ENCODE measurements around the gene ZNF598. TPM values are rescaled to one million over a fixed set of nuclear protein-coding genes. Genes with fewer than 3 reads are reported as not detected.

Gene ZNF598
- total and polyA plus RNA-seq, 2 of the 13 experiments (the other 11 are each of a cell fraction or from before 2014, with no cell fraction given) = 13.5 to 14.2 TPM

DNA sequence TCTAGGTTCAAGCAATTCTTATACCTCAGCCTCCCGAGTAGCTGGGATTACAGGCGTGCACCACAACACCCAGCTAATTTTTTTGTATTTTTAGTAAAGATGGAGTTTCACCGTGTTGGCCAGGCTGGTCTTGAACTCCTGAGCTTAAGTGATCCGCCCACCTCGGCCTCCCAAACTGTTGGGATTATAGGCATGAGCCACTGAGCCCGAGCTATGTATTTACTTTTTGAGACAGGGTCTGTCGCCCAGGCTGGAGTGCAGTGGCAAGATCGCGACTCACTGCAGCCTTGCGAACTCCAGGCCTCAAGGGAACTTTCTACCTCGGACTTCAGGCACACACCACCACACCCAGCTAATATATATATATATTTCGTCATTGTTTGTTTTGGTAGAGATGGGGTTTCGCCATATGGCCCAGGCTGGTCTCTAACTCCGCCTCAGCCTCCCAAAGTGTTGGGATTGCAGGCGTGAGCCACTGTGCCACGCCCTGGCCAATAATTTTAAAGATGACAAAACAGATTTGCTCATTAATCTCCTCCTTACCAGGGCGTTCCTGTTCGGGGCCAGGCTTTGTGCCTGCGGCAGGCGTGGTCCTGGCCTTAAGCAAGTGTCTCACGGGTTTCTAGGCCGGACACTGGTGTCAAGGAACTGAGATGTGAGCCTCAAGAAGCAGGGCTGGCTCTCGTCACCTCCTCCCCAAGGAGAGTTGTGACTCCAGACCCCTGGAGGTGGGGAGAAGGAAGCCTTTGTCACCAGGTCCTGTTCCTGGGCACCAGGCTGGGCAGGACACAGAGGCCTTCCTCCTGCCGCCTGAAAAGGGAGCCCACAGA is 5.7 kb upstream of the ZNF598 start (continued):
- no peak for TF ChIP-seq GRHL1 (CRISPR knock-in tag; conservative IDR thresholded peaks at IDR 0.05)
- TF ChIP-seq ZXDC (CRISPR knock-in tag; IDR thresholded peaks at IDR 0.05) = no peak
- TF ChIP-seq NFYB (CRISPR knock-in tag; IDR thresholded peaks at IDR 0.05) = no peak
- TF ChIP-seq FOSL1 (CRISPR knock-in tag; IDR thresholded peaks at IDR 0.05; ENCODE audit: borderline replicate concordance) = no peak
- no peak for TF ChIP-seq KLF15 (CRISPR knock-in tag; IDR thresholded peaks at IDR 0.05; ENCODE audit: borderline replicate concordance)
- TF ChIP-seq ZSCAN31 (CRISPR knock-in tag; IDR thresholded peaks at IDR 0.05; ENCODE audit: low read depth) = no peak; the same call in 1 of the 2 replicates
- no peak for TF ChIP-seq MAZ (IDR thresholded peaks at IDR 0.05; ENCODE audit: borderline replicate concordance, low read depth, low read length)
- TF ChIP-seq MAZ (CRISPR knock-in tag; IDR thresholded peaks at IDR 0.05; ENCODE audit: low read depth) = no peak
- no peak for TF ChIP-seq ZNF841 (CRISPR knock-in tag; IDR thresholded peaks at IDR 0.05; ENCODE audit: borderline replicate concordance)
- no peak for TF ChIP-seq SYNCRIP (IDR thresholded peaks at IDR 0.05; ENCODE audit: insufficient read depth, low read depth, low read length)
- TF ChIP-seq HOXD1 (CRISPR knock-in tag; IDR thresholded peaks at IDR 0.05) = no peak
- TF ChIP-seq ZNF510 (CRISPR knock-in tag; IDR thresholded peaks at IDR 0.05; ENCODE audit: low read depth) = no peak
- no peak for TF ChIP-seq ZSCAN20 (CRISPR knock-in tag; IDR thresholded peaks at IDR 0.05; ENCODE audit: borderline replicate concordance)
- no peak; the same call in 1 of the 2 replicates for TF ChIP-seq MED1 (CRISPR knock-in tag; IDR thresholded peaks at IDR 0.05)
- TF ChIP-seq ZNF788 (CRISPR knock-in tag; IDR thresholded peaks at IDR 0.05; ENCODE audit: borderline replicate concordance) = no peak
- TF ChIP-seq YEATS4 (CRISPR knock-in tag; IDR thresholded peaks at IDR 0.05; ENCODE audit: borderline replicate concordance) = peak; percentile 62; the same call in 1 of the 2 replicates
- TF ChIP-seq ELF3 (CRISPR knock-in tag; IDR thresholded peaks at IDR 0.05) = no peak
- TF ChIP-seq ZNF800 (CRISPR knock-in tag; IDR thresholded peaks at IDR 0.05) = 0 out of 2 replicates have a peak, but pooled peaks have one; percentile 53
- no peak for TF ChIP-seq ZNF556 (CRISPR knock-in tag; IDR thresholded peaks at IDR 0.05; ENCODE audit: borderline replicate concordance)
- TF ChIP-seq STAT5B (CRISPR knock-in tag; IDR thresholded peaks at IDR 0.05) = no peak
- no peak for TF ChIP-seq ZNF720 (CRISPR knock-in tag; IDR thresholded peaks at IDR 0.05)
- TF ChIP-seq, protein P1, sequence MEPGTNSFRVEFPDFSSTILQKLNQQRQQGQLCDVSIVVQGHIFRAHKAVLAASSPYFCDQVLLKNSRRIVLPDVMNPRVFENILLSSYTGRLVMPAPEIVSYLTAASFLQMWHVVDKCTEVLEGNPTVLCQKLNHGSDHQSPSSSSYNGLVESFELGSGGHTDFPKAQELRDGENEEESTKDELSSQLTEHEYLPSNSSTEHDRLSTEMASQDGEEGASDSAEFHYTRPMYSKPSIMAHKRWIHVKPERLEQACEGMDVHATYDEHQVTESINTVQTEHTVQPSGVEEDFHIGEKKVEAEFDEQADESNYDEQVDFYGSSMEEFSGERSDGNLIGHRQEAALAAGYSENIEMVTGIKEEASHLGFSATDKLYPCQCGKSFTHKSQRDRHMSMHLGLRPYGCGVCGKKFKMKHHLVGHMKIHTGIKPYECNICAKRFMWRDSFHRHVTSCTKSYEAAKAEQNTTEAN (CRISPR knock-in tag; conservative IDR thresholded peaks at IDR 0.05) = no peak

Measured in HepG2 (cell line).